KG1 (cell line): Measurements from ENCODE around the gene REV3L.
"Not testable (repeated sequence)": the region's sequence is repeated elsewhere in the genome, so short reads cannot be mapped to it uniquely, and the experiment has no call there.

ENCODE experiments used
- DNase-seq: peaks from one replicate; lab custom pipeline; 2025; lab: John Stamatoyannopoulos, UW

The REV3L gene

DNA sequence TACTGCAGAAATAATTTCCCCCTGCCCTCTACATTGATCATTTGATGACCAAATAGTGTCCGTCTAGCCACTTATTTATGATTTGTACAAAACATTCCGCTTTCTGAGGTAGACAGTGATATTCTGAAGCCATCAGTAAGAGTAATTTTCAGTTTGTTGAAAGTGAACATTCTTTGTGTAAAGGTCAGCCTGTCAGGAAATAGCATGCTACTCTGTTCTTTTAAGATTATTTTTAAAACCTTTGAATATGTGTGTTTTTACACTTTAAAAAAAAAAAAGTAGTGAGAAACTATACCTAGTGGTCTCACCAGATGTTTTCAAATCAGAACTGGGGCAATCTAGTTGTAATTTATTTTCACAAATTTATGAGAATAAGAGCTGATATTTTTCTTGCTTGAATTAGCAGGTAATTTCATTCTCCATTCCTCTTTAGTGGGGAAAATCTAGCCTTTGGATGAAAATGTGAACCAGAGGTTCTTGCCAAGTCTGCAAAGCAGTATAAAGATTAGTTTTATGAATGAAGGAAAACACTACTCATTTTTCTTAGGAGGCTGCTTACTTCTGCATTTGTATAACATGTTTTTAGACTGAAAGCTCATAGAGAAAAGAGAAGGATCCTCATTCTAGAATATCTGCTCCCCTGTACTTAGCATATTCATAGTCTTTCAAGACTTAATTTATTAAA lies 12.1 kb upstream of the REV3L start:
- no peak for DNase-seq

DNA sequence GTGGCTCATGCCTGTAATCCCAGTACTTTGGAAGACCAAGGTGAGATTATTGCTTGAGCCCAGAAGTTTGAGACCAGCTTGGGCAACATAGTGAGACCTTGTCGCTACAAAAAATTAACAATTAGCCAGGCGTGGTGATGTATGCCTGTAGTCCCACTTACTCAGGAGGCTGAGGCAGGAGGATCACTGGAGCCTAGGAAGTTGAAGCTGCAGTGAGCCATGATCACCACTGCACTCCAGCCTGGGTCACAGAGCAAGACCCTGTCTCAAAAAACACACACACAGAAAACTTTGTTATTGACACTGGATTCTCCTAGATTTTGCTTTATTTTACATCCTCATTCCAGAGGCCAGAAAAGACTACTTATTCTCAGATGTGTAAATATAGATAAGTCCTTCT lies 9.5 kb upstream of the REV3L start:
- DNase-seq, result no peak

DNA sequence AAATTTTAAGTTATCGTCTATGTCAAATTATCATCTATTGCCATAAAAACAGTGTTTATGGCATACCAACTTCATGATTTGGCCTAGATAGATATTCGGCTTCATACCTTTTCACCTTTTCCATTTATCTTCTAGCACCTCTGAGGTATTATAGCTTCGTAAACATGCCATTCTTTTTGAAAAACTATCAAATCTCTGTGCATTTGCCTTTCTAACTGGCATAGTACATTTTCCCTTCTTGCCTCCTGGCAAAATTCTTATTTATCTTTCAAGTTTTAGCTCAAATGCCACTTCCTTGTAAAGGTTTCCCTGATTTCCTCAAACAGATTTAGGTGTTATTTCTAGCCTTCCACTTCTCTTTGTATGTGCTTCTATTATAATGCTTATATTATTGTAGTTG lies 7.0 kb upstream of the REV3L start:
- DNase-seq, result no peak

GRCh38 chr6:111487661-111488060 lies 4.6 kb upstream of the REV3L start:
- no peak for DNase-seq

GRCh38 chr6:111486921-111487320 lies 3.9 kb upstream of the REV3L start:
- DNase-seq, result no peak

- no peak for DNase-seq
Observed at GRCh38 chr6:111486475-111486874, 3.5 kb upstream of the REV3L start.

GRCh38 chr6:111485342-111485741 lies 2.3 kb upstream of the REV3L start:
- DNase-seq, result no peak

GRCh38 chr6:111484633-111484930 lies 1.6 kb upstream of the REV3L start:
- DNase-seq, result no peak

DNA sequence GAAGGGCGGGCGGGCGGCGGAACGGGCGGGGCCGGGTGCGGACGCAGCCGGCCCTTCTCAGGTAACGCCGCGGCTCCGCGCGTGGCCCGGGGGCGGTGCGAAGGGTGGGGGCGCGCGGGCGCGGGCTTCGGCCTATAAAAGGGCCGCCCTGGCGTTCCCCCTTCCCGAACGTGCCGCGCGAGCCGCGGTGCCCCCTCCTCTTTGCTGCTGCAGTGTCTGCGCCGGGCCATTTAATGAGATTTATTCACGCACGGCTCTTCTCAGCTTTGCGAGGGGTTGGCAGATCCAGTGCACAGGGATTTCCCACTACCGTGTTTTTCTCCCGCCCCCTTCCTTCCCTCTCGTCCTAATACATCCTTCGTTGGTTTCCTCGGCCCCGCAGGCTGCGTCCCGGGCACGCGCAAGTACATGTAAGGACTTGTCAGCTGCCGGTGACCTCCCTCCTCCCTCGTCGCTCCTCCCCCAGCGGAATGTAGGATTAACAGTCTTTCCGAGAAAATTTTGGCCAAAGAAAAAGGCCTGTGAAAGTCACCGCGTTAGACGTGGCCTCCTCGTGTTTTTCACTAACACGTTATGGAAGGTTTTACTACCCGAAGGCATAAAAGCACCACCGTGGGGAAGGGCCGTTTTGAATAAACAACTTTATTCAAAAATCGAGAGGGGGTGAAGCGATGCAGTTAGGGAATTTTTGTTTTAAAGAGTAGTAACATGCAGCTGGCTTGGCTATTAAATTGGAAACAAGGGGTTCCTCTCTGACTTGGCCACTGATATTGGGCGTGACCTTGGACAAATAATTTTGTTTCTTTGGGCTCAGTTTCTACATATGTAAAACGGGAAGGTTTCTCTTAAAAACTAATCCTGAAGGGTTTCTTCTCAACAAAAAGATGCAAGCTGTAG lies 966 bp upstream of the REV3L start:
- peak; percentile 81 for DNase-seq

DNA sequence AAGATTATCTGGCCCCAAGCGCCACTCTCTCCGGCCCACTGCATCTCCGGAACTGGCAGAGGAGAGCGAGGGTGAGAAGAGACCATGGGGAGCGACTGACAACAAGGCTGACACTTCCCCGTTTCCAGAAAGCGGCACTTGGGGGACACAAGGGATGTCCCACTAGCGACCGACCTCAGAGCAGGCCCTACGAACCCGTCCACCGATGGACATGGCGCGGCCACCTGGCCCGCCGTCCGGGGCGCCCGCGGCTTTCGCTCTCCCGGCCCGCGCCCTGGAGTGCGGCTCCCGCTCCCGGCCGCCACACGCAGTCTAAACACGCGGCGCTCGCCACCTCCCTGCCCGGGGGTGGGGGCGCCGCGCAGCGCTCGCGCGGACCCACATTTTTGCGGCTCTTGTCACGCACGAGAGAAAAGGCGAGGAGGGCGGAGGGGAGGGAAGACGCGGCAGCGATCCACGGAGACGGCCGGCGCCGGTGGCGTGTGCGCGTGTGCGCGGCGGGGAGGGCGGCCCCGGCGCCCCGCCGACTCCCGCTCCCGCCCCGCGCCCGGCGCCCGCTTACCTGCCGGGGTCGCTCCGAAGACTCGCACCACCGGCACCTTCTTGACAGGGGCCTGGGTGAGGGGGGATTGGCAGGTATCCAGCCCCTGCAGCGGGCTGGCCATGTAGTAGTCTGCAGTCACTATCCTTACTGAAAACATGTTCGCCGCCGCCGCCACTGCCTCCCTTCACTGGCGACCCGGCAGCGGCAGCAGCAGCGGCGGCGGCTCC lies 645 bp downstream of the REV3L start:
- DNase-seq, result no peak

DNA sequence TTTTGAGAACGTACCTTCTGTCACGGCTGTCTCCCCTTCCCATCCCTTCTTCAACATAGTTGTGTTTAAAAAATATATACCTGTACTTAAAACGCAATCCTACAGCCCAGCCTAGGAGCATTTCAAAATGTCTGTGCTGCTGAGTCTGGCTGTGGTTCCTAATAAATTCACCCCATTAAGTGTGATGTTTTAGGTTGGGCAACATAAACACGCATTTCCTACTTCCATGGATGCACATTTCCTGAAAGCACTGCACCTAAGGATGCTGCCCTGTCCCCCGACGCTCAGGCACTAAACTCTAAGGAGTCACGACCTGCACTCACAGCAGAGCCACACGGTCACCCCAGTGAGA lies 1.2 kb downstream of the REV3L start:
- DNase-seq, result no peak

GRCh38 chr6:111480988-111481822 lies 1.8 kb downstream of the REV3L start:
- DNase-seq, result no peak

GRCh38 chr6:111478749-111479148 lies 4.3 kb downstream of the REV3L start:
- DNase-seq, result peak; percentile 40

DNA sequence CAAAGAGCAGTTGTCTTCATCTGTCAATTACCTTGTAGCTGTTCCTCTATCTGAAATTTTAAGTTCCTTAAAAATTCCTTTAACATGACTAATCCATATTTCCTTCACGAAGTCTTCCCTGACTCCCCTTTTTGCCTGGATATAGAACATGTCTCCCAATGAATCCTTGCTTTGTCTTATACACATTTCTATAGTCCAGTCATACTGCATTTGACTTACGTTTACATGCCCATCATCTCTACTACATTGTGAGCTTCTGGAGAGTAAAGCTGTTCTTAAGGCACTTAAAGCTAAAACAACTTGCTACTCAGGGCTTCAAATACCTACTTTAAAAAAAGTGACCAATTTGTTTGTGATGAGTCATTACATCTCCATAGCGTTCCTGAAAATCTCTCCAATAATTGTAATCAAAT lies 4.9 kb downstream of the REV3L start:
- DNase-seq, result no peak

GRCh38 chr6:111477481-111477938 lies 5.5 kb downstream of the REV3L start:
- no peak for DNase-seq

GRCh38 chr6:111476061-111476460 lies 7.0 kb downstream of the REV3L start:
- DNase-seq, result not testable (repeated sequence)

- no peak for DNase-seq
Observed at GRCh38 chr6:111474771-111475170, 8.2 kb downstream of the REV3L start.

- DNase-seq, result no peak
Observed at GRCh38 chr6:111474106-111474505, 8.9 kb downstream of the REV3L start.

DNA sequence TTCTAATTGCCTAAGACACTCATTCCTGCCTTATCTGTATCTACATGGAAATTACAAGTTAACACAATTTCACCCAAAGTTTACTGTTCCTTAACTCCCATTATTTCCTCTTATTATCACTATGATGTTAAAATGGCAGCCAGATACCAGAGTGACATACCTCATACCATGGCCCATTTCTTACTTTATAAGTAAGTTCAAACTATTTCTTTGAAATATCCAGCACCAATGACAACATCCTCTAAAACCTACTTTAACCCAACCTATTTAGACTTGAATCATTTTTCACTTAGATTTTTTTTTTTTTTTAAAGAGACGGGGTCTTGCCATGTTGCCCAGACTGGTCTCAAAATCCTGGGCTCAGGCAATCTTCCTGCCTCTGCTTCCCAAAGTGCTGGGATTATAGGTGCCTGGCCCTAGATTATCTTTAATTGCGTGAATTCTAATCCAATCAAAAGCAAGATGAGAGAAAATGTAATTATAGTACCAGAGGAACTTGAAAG lies 10.0 kb downstream of the REV3L start:
- DNase-seq, result no peak

- DNase-seq, result no peak
Observed at GRCh38 chr6:111471958-111472357, 11.1 kb downstream of the REV3L start.

- DNase-seq, result no peak
Observed at GRCh38 chr6:111471533-111471932, 11.5 kb downstream of the REV3L start.

- no peak for DNase-seq
Observed at GRCh38 chr6:111470991-111471390, 12.0 kb downstream of the REV3L start.
